ENCODE measurements around the gene ZNHIT1. TPM values are rescaled to one million over a fixed set of nuclear protein-coding genes. Genes with fewer than 3 reads are reported as not detected.

Gene ZNHIT1
- total and polyA plus RNA-seq, 2 donors (not counting 3 experiments of a cell fraction or from before 2014, with no cell fraction given) = 74.1 to 89.9 TPM

- Histone ChIP-seq H3K36me3 (ENCODE audit: control insufficient read depth in 2 of 2, extremely low read depth in 1 of 2, insufficient read depth in 2 of 2, low read length in 2 of 2) (peaks cover 11 to 41% of the 10 kb centered on the region in 2 experiments), H4K20me1 (replicated peaks; ENCODE audit: control insufficient read depth, extremely low read depth, insufficient read depth, low read length) (no peaks in the 10 kb centered on the region)
- dilution Hi-C loops (cut with MboI; ENCODE audit: extremely low pct_ligation_motif_present, low sequenced_read_pairs) = no loop called here
These were observed 7.8 kb upstream of the ZNHIT1 start for GRCh38 chr7:101210143-101210542.

More at GRCh38 chr7:101210143-101210542, 7.8 kb upstream of the ZNHIT1 start:
- Histone ChIP-seq H3K79me2 (ENCODE audit: control insufficient read depth, insufficient read depth, low read length) (peaks cover 5% of the 10 kb centered on the region), H3K9me1 (replicated peaks; ENCODE audit: control insufficient read depth, extremely low read depth, insufficient read depth, low read length) (no peaks in the 10 kb centered on the region), H3K4me1 (ENCODE audit: control insufficient read depth, extremely low read depth, insufficient read depth, low read length) (no peaks in the 10 kb centered on the region), H3K9ac (replicated peaks; ENCODE audit: extremely low read depth, insufficient read depth, low read length) (no peak overlapping the region), H3K27me3 (ENCODE audit: control insufficient read depth in 2 of 2, insufficient read depth in 2 of 2, low read length in 2 of 2) (no peaks in the 10 kb centered on the region), H3K4me3 (replicated peaks in 1 of 3; ENCODE audit: insufficient read depth in 1 of 3, low read depth in 1 of 3, low read length in 3 of 3) (no peak overlapping the region), H3K9me3 (replicated peaks; ENCODE audit: control insufficient read depth, insufficient read depth, low read length) (no peaks in the 10 kb centered on the region), H2AFZ (ENCODE audit: low read depth, low read length) (no peak overlapping the region), H3K27ac (ENCODE audit: insufficient read depth, low read depth, low read length) (no peak overlapping the region), H3K4me2 (ENCODE audit: insufficient read depth, low read length) (no peak overlapping the region)
- BruUV-seq (replicated peaks) = no TSS peak
- TF ChIP-seq POLR2AphosphoS5 (IDR thresholded peaks at IDR 0.05; ENCODE audit: insufficient read depth, low read depth, low read length) = no peak
- no peak for TF ChIP-seq CTCF (IDR thresholded peaks at IDR 0.05; ENCODE audit: extremely low read depth in 1 of 2, insufficient read depth in 1 of 2, low read depth in 1 of 2, low read length in 2 of 2)
- no peak for TF ChIP-seq POLR2A (IDR thresholded peaks at IDR 0.05; ENCODE audit: low read depth, low read length)
- TF ChIP-seq JUN (IDR thresholded peaks at IDR 0.05; ENCODE audit: borderline replicate concordance, insufficient read depth, insufficient read length, low read depth) = no peak
- no peak for TF ChIP-seq EZH2 (IDR thresholded peaks at IDR 0.05; ENCODE audit: borderline replicate concordance, low read depth, low read length, severe bottlenecking)
- no peak for TF ChIP-seq MYC (IDR thresholded peaks at IDR 0.05; ENCODE audit: low read depth, low read length)
- no peak for TF ChIP-seq GATA2 (IDR thresholded peaks at IDR 0.05; ENCODE audit: insufficient read depth, insufficient read length, low read depth, low read length)
- TF ChIP-seq FOS (IDR thresholded peaks at IDR 0.05; ENCODE audit: borderline replicate concordance, insufficient read depth, low read length) = no peak
- TF ChIP-seq, protein P1, sequence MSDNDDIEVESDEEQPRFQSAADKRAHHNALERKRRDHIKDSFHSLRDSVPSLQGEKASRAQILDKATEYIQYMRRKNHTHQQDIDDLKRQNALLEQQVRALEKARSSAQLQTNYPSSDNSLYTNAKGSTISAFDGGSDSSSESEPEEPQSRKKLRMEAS (IDR thresholded peaks at IDR 0.05; ENCODE audit: insufficient read depth, insufficient read length) = no peak
- ChIA-PET POLR2A (no interaction called here), CTCF (interaction anchor here (1.7 kb wide), 1 partner anchor 18 kb away, joined by 6 read pairs; no protein-coding TSS in a partner anchor)
- FAIRE-seq (no peak), DNase-seq (ENCODE audit: low read depth, low spot score) (no peak)
- intact Hi-C loops (cut with micrococcal nuclease) = no loop called here
